ENCODE results near the gene CD82. TPM values are rescaled to one million over a fixed set of nuclear protein-coding genes. Genes with fewer than 3 reads are reported as not detected.

Gene CD82
- total RNA-seq, 1 donor from 2014 or later, result 34.3 TPM

DNA sequence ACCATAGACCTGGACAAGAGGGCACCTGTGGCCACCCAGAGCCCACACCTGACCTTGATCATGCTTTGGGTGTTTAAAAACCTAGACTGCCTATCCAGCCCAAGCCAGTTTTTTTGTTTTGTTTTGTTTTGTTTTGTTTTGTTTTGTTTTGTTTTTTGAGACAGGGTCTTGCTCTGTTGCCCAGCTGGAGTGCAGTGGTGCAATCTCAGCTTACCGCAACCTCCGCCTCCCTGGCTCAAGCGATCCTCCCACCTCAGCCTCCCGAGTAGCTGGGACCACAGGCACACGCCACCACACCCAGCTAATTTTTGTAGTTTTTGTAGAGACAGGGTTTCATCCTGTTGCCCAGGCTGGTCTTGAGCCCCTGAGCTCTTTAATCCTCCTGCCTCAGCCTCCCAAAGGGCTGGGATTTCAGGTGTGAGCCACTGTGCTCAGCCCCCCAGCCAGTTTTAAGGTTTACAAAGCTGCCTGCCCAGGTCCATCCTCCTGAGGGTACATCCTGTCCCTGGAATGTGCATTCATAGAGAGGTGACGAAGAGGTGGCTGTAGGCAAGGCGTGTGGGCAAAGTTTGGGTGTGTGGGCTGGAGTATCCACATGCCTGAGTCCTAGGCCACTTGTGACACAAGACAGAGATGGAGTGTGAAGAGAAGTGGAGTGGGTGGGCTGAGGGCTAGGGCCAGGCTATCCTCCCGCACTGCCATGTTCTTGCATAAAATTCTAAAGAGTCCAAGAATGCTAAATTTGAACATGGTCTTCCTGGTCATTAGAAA is 3.3 kb upstream of the CD82 start:
- no peak for DNase-seq

DNA sequence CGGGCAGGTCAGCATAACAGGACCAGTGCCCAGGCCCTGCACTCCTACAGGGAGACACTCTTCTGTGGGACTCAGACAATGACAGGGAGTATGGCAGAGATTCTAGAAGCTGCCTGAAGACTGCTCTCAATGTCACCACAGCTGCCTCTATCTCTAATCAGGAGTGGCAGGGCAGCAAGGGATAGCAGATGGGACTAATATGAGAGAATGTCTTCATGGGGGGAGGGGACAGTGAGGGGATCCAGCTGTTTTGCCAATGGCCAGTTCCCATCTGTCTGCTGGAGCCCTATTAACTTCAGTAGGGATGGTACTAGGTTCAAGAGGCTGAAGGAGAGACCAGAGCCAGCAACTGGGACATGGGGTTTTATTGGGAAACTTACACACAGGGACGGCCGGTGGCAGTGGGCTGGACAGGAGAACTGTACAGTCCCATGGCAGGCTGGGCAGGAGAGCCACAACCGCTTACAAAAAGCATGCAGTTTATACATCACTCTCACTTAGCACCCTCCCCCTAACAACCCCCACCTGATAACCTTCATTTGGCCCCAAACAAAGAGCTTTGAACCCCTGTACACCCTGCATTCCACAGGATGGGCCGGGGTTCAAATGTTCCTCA is 2.5 kb upstream of the CD82 start:
- no peak for DNase-seq

DNA sequence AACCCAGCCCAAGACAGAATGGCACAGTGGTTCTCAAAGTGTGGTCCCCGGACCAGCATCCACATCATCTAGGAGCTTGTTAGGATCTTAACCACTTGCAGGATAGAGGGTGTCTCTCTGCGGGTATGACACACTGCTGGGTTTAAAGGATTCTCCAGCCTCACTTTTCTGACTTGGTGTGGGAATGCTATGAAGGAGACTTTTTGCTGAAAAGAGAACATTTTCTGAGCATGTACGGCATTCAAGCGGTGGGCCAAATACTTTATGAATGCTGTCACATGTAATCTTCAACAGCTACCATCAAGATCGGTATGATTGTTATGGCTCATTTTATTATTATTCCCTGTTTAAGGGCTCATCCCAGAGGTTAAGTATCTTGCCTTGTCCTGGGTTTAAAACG is 1.8 kb upstream of the CD82 start:
- DNase-seq, result no peak

DNA sequence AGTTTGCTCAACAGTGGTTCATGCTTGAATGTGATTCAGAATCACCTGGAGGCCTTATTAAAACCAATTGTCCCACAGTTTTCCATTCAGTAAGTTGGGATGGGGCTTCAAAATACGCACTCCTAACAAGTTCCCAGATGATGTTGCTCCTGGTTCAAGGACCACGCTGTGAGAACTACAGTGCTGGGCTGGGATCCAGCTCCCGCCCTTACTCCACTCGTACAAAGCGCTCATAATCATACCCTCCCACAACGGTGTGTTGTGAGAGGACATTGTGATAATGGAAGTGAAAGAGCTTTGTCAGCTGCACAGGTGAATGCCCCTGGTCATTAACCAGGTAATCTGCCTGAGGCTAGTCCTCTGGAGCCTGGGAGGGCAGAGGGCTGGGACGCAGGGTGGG is 1.3 kb upstream of the CD82 start:
- DNase-seq, result peak; percentile 33

DNA sequence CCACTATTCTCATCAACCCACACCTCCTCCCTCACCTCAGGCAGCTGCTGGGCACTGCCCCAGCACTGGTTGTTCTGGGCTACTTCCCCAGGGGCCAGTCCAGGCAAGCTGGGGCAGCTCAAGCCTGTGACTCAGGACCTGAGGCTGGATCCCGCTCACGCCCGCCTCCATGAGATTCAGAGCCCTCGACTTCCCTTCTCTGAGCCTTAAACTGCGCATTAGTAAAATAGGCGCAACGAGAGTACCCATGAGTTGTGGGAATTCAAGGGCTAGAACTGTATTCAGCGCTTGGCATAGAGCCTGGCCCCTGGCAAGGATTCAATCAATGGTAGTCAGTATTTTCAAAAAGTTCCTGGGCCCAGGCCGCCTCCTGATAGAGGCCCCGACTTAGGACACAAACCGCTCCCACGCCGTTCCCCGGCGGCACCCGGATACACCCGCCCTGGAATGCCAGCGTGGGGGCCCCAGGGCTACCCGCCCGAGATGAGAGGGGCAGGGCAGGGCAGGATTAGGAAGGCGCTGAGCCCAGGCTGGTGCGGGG is 723 bp upstream of the CD82 start:
- no peak for DNase-seq

DNA sequence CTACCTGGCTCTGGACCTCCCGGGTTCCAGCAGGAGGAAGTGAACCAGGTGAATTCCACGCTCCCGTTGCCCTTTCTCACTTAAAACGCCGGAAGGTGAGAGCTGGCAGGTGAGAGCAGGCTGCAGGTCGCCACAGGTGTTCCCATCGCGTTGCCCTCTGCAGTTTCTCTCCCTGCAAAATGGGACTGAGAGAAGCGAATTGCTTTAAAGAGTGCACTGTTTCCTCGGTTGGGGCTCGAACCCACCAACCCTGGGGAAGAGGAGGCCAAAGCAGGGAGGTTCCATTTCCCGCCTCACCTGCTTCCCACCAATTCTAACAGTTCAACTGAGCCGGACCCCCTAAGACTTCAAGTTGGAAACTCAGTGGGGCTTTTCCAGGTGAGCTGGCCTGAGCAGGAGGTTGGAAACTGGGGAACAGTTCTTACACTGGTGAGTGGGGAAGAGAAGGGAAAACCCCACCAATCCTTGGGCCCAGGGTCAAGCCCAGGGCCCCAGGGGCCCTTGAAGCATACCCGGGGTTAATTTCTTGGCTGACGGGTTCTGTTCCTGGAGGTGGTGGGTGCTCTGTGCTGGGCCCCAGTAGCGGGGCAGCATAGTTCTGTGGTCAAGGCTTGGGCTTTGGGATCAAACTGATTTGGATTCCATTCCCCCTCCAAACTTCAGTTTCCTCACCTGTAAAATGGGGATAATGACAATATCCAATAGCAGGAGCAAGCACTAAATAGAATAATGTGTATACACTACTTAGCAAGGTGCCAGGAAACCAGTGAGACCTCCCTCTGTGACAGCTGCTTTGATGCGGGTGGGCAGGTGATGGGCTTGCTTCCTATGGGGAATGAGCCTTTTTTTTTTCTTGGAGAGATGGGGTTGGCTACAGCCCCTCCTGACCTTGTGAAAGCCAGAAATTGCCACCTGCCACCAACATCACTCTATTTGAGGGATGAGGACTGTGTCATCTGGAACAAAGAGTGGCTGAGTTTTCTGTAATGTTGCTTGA is 788 bp downstream of the CD82 start:
- no peak for DNase-seq

DNA sequence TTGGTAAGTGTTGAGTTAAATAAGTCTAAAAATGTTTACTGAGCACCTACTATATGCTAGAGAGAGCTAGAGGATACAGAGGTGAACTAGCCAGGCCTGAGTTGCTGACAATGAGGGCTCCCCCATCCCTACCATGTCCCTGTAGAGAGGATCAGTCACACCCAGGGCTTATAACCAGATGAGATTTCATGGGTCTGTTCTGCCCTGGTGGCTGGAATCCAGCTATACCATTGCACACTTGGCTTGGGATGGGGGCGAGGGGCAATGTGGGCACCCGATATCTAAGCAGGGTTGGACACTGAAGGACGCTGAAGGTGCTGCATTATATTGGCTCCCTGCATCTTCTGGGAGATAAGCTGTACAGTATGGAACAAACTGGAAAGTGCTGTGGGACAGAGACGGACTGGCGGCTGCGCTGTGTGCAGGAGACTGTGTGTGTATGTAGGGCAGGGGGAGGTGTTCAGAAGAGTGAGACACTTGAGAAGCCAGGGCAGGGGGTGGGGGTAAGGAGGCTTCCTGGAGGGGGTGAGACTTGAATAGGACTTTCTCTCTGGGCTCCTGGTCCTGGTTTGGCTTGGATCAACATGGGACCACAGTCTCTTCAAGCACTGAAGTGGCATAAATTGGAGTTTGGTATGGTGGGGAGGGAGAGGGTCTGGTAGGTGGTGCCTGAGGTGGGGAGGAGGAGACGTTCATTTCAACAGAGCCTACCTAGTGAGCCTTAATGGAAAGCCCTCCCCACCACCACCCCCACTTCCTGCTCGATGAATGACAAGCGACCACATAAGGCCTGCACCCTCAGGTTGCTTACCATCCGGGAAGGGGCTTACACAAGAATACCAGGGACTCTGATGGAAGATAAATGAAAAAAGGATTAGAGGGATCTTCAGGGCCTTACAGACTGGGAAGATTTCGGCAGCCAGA is 1.8 kb downstream of the CD82 start:
- DNase-seq, result no peak

DNA sequence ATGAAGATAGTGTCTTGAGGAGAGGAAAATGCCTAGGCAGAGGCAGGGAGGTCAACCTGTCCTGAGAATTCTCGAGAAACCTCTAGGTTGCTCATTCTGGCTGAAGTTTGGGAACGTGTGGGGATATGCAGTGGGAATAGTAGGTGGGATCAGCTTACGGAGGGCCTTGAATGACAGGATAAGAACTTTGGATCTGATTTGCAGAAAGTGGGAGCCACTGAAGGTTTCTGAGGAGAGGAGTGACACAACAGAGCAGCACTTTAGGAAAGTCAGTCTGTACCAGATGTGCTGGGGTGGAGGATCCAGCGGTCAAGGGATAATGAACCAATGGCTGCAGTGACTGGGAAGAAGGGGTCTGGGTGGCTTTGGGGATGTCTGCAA is 2.4 kb downstream of the CD82 start:
- no peak for DNase-seq

DNA sequence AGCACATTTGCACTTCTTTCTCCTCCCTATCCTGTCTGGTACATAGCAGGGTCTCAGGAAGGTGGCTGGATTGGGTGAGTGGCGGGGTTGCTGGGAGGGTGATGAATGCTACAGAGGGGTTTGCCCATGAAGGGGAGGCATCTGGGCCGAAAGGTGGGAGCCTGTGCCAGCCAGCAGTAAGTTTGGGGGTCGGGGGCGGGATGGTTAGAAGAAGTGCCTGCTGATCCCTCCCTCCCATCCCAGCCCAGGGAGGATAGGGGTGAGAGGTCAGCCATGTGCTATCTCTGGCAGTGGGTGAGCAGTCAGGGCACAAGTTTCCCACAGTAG is 2.8 kb downstream of the CD82 start:
- no peak for DNase-seq

DNA sequence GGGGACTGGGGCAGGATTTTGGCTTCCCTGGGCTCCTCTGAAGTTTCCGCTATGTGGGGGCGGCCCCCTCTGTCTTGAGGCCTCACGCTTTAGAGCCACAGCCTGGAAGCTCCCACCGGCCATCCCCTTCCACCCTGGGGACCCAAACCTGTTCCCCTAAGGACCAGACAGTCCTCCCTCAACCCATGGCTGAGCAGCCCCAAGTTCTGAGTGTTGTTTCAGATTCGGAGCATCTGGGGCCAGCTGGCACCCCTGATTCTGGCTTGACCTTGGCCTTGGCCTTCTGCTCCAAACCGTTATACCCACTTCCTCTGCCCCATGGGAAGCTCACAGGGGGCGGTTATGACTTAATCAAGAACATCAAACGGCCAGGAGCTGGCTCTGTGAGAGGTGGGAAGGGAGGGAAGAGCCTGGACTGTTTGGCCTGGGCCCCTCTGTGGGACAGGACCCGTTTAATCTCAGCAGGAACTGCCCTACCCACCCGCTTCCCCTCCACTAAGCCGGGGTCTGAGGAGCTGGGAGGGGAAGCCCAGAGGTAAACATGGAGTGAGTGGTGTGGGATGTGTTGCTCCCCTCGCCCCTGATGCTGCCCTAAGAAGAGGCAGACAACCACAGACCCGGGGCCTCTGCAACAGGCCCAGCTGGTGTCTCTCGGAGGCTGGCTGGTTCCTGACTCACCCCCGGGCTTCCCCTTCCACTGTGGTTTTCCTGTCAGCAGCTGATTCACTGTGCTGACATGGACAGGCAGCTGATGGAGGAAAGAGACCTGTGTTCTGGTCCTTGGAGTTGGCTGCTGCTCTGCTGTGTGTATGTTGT is 3.4 kb downstream of the CD82 start:
- DNase-seq, result peak; percentile 38

DNA sequence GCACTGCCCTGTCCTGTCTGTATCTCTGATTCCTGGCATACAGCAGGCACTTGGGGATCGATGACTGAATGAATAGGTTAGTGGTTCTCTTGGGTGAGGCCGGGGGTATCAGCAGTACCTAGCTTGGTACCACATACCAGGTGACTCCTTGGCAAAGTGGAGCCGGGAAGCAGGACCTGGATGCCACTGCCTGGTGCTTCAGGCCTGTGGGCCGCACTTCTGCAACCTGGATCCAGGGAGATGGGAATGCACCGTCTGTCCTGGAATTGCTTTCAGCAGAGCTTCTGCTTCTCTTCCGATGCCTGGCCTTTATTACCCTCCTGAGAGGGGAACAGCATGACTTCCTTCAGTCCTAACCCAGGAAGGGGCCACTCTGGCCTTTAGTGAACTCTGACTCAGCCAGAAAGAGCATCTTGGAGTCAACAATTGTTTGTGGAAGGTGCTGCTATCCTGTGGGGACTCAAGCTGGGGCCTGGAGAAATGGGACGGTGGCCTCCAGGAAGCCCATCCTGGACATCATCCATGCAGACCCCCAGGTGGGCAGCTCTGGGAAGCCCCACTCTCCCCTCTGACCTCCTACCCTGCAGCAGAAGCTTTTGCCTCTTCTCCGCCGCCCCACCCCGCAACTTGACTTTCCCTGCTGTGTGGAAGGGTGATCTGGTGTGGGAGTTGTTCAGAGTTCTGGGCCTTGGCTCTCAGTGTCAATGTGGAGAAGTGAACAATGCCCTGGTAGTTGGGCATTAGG is 5.1 kb downstream of the CD82 start:
- DNase-seq, result no peak

DNA sequence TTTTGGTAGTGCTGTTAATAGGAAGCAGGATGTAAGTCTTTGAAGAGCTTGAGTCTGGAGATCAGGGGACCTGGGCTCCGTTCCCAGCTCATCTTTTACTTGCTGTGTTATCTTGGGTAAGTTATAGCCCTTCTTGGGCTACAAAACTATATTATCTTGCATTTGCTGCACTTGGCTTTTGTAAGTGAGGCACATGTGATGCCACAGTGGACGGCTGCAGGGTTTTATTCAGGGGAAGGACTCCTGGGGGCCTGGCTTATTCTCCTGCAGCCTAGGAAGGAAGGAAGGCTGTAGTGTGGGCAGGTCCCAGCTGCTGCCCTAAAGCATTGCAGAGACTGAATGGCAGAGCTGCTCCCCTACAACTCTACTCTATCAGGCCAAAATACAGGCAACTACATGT is 6.4 kb downstream of the CD82 start:
- no peak for DNase-seq

DNA sequence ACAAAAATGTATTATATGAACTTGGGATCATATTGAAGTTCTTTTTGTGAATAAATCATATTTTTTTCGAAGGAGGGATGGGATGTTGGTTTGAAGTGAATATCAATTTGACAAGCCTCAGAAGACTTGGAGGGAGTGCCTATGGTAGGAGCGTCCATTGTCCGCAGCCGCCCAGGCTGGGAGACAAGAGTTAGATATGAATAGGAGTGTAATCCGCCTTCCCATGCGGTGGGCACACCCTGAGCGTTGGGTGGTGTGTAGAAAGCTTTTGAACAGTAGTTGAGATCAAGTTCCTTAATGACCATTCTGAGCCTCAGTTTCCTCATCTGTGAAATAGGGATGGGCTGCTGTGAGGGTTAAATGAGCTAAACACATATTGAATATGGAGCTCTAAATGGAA is 7.0 kb downstream of the CD82 start:
- no peak for DNase-seq

DNA sequence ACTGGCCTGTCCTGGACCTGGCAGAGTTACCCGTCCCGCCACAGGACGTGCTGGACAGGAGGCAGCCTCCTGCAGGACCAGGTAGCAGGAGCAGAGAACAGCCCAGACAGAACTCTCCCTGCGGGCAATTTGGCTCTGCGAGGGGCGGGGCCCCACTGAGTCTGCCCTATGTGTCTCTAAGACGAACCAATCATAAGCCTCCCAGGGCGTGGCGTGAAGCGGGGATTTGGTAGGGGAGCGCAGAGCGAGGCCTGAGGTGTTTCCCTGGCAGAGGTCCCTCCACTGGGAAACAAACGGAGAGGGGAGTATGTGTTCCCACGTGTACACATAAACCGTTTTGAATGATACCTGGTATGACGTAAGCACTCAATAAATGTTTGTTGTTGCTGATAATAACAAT is 7.4 kb downstream of the CD82 start:
- DNase-seq, result no peak

DNA sequence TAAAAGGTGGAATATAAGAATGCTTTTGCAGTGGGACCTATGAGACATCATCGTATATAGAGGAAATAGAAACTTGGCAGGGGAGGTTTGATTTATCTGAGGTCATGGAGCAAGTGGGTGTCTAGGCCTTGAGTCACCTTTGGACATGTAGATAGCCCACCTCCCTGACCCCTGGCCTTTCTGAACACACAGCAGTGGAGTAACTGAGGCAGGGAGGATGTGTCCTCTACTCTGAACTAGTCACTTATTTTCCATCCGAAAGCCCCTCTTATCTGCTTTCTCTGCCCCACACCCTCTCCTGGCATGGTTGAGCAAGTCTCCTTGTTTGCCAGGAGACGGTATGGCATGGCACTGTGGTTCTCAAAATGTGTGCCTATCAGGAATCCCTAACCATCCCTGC is 7.9 kb downstream of the CD82 start:
- no peak for DNase-seq

DNA sequence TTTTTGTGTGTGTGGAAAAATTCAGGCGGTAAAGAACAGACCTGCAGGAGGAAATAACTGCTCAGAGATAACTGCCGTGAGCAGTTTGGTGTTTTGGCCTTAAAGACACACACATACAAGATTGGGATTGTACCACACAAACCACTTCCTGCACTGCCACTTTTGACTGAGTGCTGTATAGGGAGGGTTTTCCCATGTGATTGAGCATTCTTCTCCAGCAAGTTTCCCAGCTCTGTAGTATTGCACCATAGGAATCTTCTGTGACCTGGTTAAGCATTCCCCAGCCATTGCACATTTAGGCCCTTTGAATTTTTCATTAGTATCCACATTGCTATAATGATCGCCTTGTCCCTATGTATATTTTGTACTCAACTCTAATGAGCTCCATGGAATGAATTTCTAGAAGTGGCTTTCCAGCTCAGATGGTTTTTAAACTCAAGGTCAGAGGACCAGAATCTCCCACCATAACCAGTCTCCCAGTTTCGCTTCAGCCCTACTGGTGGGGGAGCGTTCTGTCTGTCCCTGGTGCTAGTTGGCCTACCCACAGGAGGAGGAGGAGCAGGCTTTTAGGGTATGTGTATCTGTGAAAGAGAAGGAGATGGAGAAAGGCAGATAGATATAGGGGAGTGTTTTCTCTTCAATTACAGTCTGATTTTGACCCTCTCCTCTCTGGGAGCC is 9.3 kb downstream of the CD82 start:
- DNase-seq, result no peak

DNA sequence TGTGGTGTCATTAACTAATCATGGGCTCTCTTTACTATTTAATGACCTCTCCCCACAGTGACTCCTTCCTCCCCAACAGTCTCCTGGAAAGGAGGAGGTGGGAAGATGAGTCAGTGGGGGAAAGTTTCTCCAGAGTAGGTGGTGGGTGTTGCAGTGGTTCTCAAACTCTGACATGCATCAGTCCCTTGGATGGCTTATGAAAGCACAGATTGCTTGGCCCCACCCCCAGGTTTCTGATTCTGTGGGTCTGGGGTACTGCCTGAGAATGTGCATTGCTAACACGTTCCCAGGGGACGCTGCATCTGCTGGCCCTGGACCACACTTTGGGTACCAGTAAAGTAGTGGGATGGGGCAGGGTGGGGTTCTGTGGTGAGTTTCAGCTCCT is 9.8 kb downstream of the CD82 start:
- no peak for DNase-seq

DNA sequence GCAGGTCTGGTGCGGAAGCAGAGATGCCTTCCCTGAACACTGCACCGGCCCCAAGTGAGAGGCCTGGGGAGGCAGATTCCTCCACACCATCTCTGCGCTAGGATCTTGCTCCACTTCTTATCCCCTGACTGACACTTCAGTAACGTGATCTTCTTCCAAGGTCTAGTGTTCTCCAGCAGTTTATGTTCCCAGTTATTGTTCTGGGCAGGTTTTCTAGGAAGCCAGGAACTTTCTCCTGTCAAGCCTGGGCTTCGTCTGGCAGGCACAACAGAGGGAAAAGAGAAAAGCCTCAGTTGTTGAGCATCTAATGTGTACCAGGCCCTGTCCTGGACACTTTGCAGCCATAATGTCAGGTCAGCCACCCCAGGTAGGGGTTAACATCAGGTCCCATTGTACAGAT is 10.5 kb downstream of the CD82 start:
- no peak for DNase-seq

DNA sequence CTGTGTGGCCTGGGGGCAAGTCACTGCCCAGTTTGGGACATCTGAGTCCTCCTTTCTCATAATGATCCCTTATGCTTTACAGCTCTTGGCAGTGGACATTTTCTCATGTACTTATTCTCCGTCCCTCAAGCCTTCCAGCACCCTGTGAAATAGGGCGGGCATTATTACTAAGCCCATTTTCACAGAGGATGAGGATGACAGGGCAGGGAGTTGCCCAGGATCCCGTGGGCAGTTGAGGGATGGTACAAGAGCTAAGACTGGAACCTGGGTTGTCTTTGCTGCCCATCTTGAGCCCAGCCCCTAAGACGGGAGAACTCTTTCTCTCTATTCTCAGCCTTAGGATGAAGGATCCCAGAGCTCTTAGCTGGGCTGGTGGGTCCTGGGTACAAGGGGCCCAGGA is 11.2 kb downstream of the CD82 start:
- DNase-seq, result no peak

Data from skin of body (tissue), 2 donors.